Astrocyte (in vitro differentiated cells and primary cell): Measurements from ENCODE around the gene CDKN2C. TPM values are rescaled to one million over a fixed set of nuclear protein-coding genes. Genes with fewer than 3 reads are reported as not detected.

ENCODE experiments used
- DNase-seq: peaks from one replicate; pipeline ENCODE4 v3.0.0-alpha.2; 2010; ENCODE audit warnings: low read depth
- FAIRE-seq: peaks from 2 replicates; lab custom pipeline; 2011; peaks lifted over from hg19 to GRCh38; lab: Jason Lieb, UNC
- H2AFZ ChIP-seq: 2 replicates; pipeline ENCODE4 v1.6.0; 2012; ENCODE audit warnings: low read depth, low read length, inconsistent platforms
- H3K27ac ChIP-seq: 2 replicates; pipeline ENCODE4 v1.5.1; 2011; ENCODE audit warnings: low read depth, low read length, inconsistent platforms
- H3K27me3 ChIP-seq: 2 replicates; pipeline ENCODE4 v1.6.0; 2011; ENCODE audit warnings: low read length, inconsistent platforms; ENCODE audit not compliant: insufficient read depth
- H3K36me3 ChIP-seq: 2 replicates; pipeline ENCODE4 v1.5.1; 2011; ENCODE audit warnings: low read length, inconsistent platforms; ENCODE audit not compliant: insufficient read depth
- H3K4me1 ChIP-seq: 2 replicates; pipeline ENCODE4 v1.5.1; 2011; ENCODE audit warnings: low read length, inconsistent platforms; ENCODE audit not compliant: insufficient read depth
- H3K4me2 ChIP-seq: 2 replicates; pipeline ENCODE4 v1.6.0; 2012; ENCODE audit warnings: low read length, inconsistent platforms
- H3K4me3 ChIP-seq: 2 replicates; pipeline ENCODE4 v1.5.1; 2011; ENCODE audit warnings: low read depth, mild to moderate bottlenecking, low read length, inconsistent platforms; ENCODE audit not compliant: insufficient read depth
- H3K79me2 ChIP-seq: 2 replicates; pipeline ENCODE4 v1.6.0; 2012; ENCODE audit warnings: mild to moderate bottlenecking, low read length, inconsistent platforms; ENCODE audit not compliant: insufficient read depth
- H3K9ac ChIP-seq: 2 replicates; pipeline ENCODE4 v1.6.0; 2012; ENCODE audit warnings: mild to moderate bottlenecking, low read length, inconsistent platforms
- H3K9me3 ChIP-seq: 2 replicates; pipeline ENCODE4 v1.5.1; 2012; ENCODE audit warnings: low read depth, mild to moderate bottlenecking, low read length, inconsistent platforms; ENCODE audit not compliant: insufficient read depth
- H4K20me1 ChIP-seq: 2 replicates; pipeline ENCODE4 v1.6.0; 2012; ENCODE audit warnings: low read length, inconsistent platforms; ENCODE audit not compliant: insufficient read depth
- H3K27ac Mint-ChIP-seq: one replicate; pipeline ENCODE4 v1.8.0; 2021; ENCODE audit warnings: mild to moderate bottlenecking, mixed read lengths; ENCODE audit not compliant: unreplicated experiment
- H3K27me3 Mint-ChIP-seq: one replicate; pipeline ENCODE4 v1.8.0; 2021; ENCODE audit warnings: low read depth, mixed read lengths; ENCODE audit not compliant: unreplicated experiment
- H3K36me3 Mint-ChIP-seq: one replicate; pipeline ENCODE4 v1.8.0; 2021; ENCODE audit warnings: low read depth, mixed read lengths; ENCODE audit not compliant: unreplicated experiment
- H3K4me1 Mint-ChIP-seq: one replicate; pipeline ENCODE4 v1.8.0; 2021; ENCODE audit warnings: low read depth, mixed read lengths; ENCODE audit not compliant: unreplicated experiment
- H3K4me3 Mint-ChIP-seq: one replicate; pipeline ENCODE4 v1.8.0; 2021; ENCODE audit warnings: mild to moderate bottlenecking, moderate library complexity, mixed read lengths; ENCODE audit not compliant: unreplicated experiment
- H3K9me3 Mint-ChIP-seq: one replicate; pipeline ENCODE4 v1.8.0; 2021; ENCODE audit warnings: mild to moderate bottlenecking, mixed read lengths; ENCODE audit not compliant: unreplicated experiment
- CTCF ChIP-seq: IDR thresholded peaks from 2 replicates; pipeline ENCODE4 v1.5.1; 2011; ENCODE audit warnings: low read depth, mild to moderate bottlenecking, inconsistent platforms, low read length, moderate library complexity; ENCODE audit not compliant: insufficient read depth
- EZH2 ChIP-seq: IDR thresholded peaks from 2 replicates; pipeline ENCODE4 v1.6.1; 2012; ENCODE audit warnings: mild to moderate bottlenecking, low read length, inconsistent platforms; ENCODE audit not compliant: insufficient read depth
- total RNA-seq: library from RNA; stranded (reverse); gene quantifications from 2 replicates; pipeline ENCODE4 v1.2.1, GENCODE V29; 2021

CDKN2C gene
- total RNA-seq, 1 donor from 2014 or later, result 0.43 TPM

GRCh38 chr1:50964863-50965262 lies 5.2 kb upstream of the CDKN2C start:
- Histone ChIP-seq H3K9me3 (no peaks in the 10 kb centered on the region), H3K9ac (no peak overlapping the region), H2AFZ (no peak overlapping the region), H3K79me2 (peaks cover 7% of the 10 kb centered on the region), H3K27ac (no peak overlapping the region), H3K27me3 (no peaks in the 10 kb centered on the region), H3K36me3 (no peaks in the 10 kb centered on the region), H3K4me1 (peaks cover 3% of the 10 kb centered on the region), H4K20me1 (no peaks in the 10 kb centered on the region), H3K4me2 (no peak overlapping the region), H3K4me3 (no peak overlapping the region)
- H3K9me3 Mint-ChIP-seq, result no peaks in the 10 kb centered on the region
- H3K36me3 Mint-ChIP-seq, result no peaks in the 10 kb centered on the region
- DNase-seq (no peak), FAIRE-seq (no peak)
- TF ChIP-seq EZH2 (no peak), CTCF (no peak)
- peaks cover 22% of the 10 kb centered on the region for H3K27me3 Mint-ChIP-seq
- H3K4me1 Mint-ChIP-seq, result peaks cover 3% of the 10 kb centered on the region
- no peak overlapping the region for H3K27ac Mint-ChIP-seq
- H3K4me3 Mint-ChIP-seq, result no peak overlapping the region

GRCh38 chr1:50966991-50967390 lies 3.1 kb upstream of the CDKN2C start:
- FAIRE-seq, result no peak
- peaks cover 28% of the 10 kb centered on the region for H3K79me2 ChIP-seq
- peaks cover 4% of the 10 kb centered on the region for H3K4me1 ChIP-seq
- no peaks in the 10 kb centered on the region for H3K9me3 ChIP-seq
- Mint-ChIP-seq H3K4me3 (no peak overlapping the region), H3K36me3 (no peaks in the 10 kb centered on the region), H3K4me1 (peaks cover 6% of the 10 kb centered on the region), H3K9me3 (no peaks in the 10 kb centered on the region), H3K27me3 (peaks cover 40% of the 10 kb centered on the region), H3K27ac (no peak overlapping the region)
- H3K4me3 ChIP-seq, result no peak overlapping the region
- H2AFZ ChIP-seq, result no peak overlapping the region
- no peaks in the 10 kb centered on the region for H3K36me3 ChIP-seq
- no peak for TF ChIP-seq EZH2
- no peaks in the 10 kb centered on the region for H3K27me3 ChIP-seq
- no peak for DNase-seq
- no peak overlapping the region for H3K9ac ChIP-seq
- H3K4me2 ChIP-seq, result peak overlapping the region; percentile 90
- no peak overlapping the region for H3K27ac ChIP-seq
- H4K20me1 ChIP-seq, result no peaks in the 10 kb centered on the region

GRCh38 chr1:50967416-50968157 lies 2.5 kb upstream of the CDKN2C start:
- Histone ChIP-seq H3K9me3 (no peaks in the 10 kb centered on the region), H3K4me1 (peaks cover 4% of the 10 kb centered on the region), H3K27me3 (no peaks in the 10 kb centered on the region), H3K79me2 (peaks cover 30% of the 10 kb centered on the region), H3K4me2 (peak overlapping the region; percentile 90), H3K36me3 (no peaks in the 10 kb centered on the region), H3K9ac (peak overlapping the region; percentile 84), H2AFZ (no peak overlapping the region), H3K27ac (no peak overlapping the region), H3K4me3 (peak overlapping the region; percentile 82), H4K20me1 (no peaks in the 10 kb centered on the region)
- Mint-ChIP-seq H3K9me3 (no peaks in the 10 kb centered on the region), H3K27ac (no peak overlapping the region), H3K36me3 (no peaks in the 10 kb centered on the region), H3K4me1 (peaks cover 6% of the 10 kb centered on the region), H3K27me3 (peaks cover 42% of the 10 kb centered on the region), H3K4me3 (peak overlapping the region; percentile 54)
- TF ChIP-seq CTCF, result peak; percentile 12
- no peak for TF ChIP-seq EZH2
- DNase-seq (no peak), FAIRE-seq (no peak)
